ENCODE data around the gene SPATA6L. TPM values are rescaled to one million over a fixed set of nuclear protein-coding genes. Genes with fewer than 3 reads are reported as not detected.
A peak's percentile ranks its signal among the peaks of the same experiment; 100 is the strongest.

SPATA6L gene
- total and polyA plus RNA-seq, 10 of the 15 experiments (the other 5 are each of a cell fraction or from before 2014, with no cell fraction given), result 0.37 to 1.6 (median 0.91) TPM

GRCh38 chr9:4679268-4680172, 13.2 kb upstream of the SPATA6L start, which contains the start of gene CDC37L1 (continued):
- no peak for TF ChIP-seq ESRRA (IDR thresholded peaks at IDR 0.05; ENCODE audit: low read length)
- TF ChIP-seq SREBF2 (IDR thresholded peaks at IDR 0.05; ENCODE audit: low read length), result no peak
- peak; percentile 89 for TF ChIP-seq ZBTB40 (IDR thresholded peaks at IDR 0.05; ENCODE audit: borderline replicate concordance)
- no peak for TF ChIP-seq BRCA1 (IDR thresholded peaks at IDR 0.05; ENCODE audit: low read depth, low read length)
- TF ChIP-seq ZNF207 (IDR thresholded peaks at IDR 0.05; ENCODE audit: borderline replicate concordance), result 0 out of 2 replicates have a peak, but pooled peaks have one; percentile 50
- TF ChIP-seq CHD2 (IDR thresholded peaks at IDR 0.05; ENCODE audit: borderline replicate concordance, low read depth, low read length), result peak; percentile 40; the same call in 1 of the 2 replicates
- no peak for TF ChIP-seq ZNF622 (IDR thresholded peaks at IDR 0.05)
- TF ChIP-seq CBX3 (IDR thresholded peaks at IDR 0.05; ENCODE audit: borderline replicate concordance, low read depth), result no peak
- TF ChIP-seq SPI1 (IDR thresholded peaks at IDR 0.05; ENCODE audit: borderline replicate concordance, insufficient read depth, low read depth, low read length), result no peak
- peak; percentile 20; the same call in 1 of the 2 replicates for TF ChIP-seq TCF7 (IDR thresholded peaks at IDR 0.05; ENCODE audit: borderline replicate concordance)
- no peak for TF ChIP-seq PRDM15 (CRISPR knock-in tag; IDR thresholded peaks at IDR 0.05)
- peak; percentile 66 for TF ChIP-seq MXI1 (IDR thresholded peaks at IDR 0.05; ENCODE audit: low read depth, low read length)
- no peak for TF ChIP-seq HSF1 (IDR thresholded peaks at IDR 0.05; ENCODE audit: low read depth, low read length)
- no peak for TF ChIP-seq NFXL1 (IDR thresholded peaks at IDR 0.05; ENCODE audit: borderline replicate concordance)
- TF ChIP-seq ZNF274 (IDR thresholded peaks at IDR 0.05; ENCODE audit: insufficient read depth, insufficient read length), result no peak
- TF ChIP-seq E2F8 (IDR thresholded peaks at IDR 0.05; ENCODE audit: low read depth, partially characterized antibody), result no peak
- TF ChIP-seq TBL1XR1 (IDR thresholded peaks at IDR 0.05; ENCODE audit: low read depth, low read length), result 0 out of 2 replicates have a peak, but pooled peaks have one; percentile 65

All from GM12878 (cell line).